Bronchial epithelial cell (primary cell): ENCODE measurements around the gene CLDN34. TPM values are rescaled to one million over a fixed set of nuclear protein-coding genes. Genes with fewer than 3 reads are reported as not detected.

Source experiments
- DNase-seq: peaks from one replicate; pipeline ENCODE4 v3.0.0-alpha.2; 2010; ENCODE audit warnings: low read depth
- FAIRE-seq: peaks from 2 replicates; lab custom pipeline; 2011; peaks lifted over from hg19 to GRCh38; lab: Jason Lieb, UNC
- H3K27me3 ChIP-seq: 2 replicates; pipeline ENCODE4 v1.5.1; 2011; ENCODE audit warnings: low read length; ENCODE audit not compliant: control insufficient read depth, insufficient read depth
- H3K36me3 ChIP-seq: 2 replicates; pipeline ENCODE4 v1.5.1; 2011; ENCODE audit warnings: low read length; ENCODE audit not compliant: control insufficient read depth, insufficient read depth
- H3K4me3 ChIP-seq: 2 replicates; pipeline ENCODE4 v1.5.1; 2011; ENCODE audit warnings: mild to moderate bottlenecking, low read depth, low read length, control low read depth
- CTCF ChIP-seq: IDR thresholded peaks from 2 replicates; pipeline ENCODE4 v1.5.1; 2011; ENCODE audit warnings: mild to moderate bottlenecking, moderate library complexity, low read length, control low read depth, inconsistent platforms; ENCODE audit not compliant: insufficient read depth, severe bottlenecking
- total RNA-seq: library from RNA; depleted of rRNA; stranded (reverse); fragments of >200 nt; gene quantifications from 2 replicates; pipeline ENCODE4 v1.2.1, GENCODE V29; 2014

Gene CLDN34
- total RNA-seq, 1 donor from 2014 or later = not detected

- no peak for FAIRE-seq
- Histone ChIP-seq H3K36me3 (no peaks in the 10 kb centered on the region), H3K27me3 (no peaks in the 10 kb centered on the region), H3K4me3 (no peak overlapping the region)
- peak; percentile 17 for DNase-seq
- no peak for TF ChIP-seq CTCF
These were observed 44.2 kb downstream of the CLDN34 start for GRCh38 chrX:10011261-10011931.

- H3K36me3 ChIP-seq = no peaks in the 10 kb centered on the region
- no peaks in the 10 kb centered on the region for H3K27me3 ChIP-seq
- no peak overlapping the region for H3K4me3 ChIP-seq
- DNase-seq (no peak), FAIRE-seq (no peak)
- no peak for TF ChIP-seq CTCF
These were observed 44.8 kb downstream of the CLDN34 start for GRCh38 chrX:10011991-10012390.

- DNase-seq (peak; percentile 49), FAIRE-seq (no peak)
- Histone ChIP-seq H3K4me3 (peak overlapping the region; percentile 48), H3K36me3 (no peaks in the 10 kb centered on the region), H3K27me3 (no peaks in the 10 kb centered on the region)
- TF ChIP-seq CTCF = no peak
These were observed 47.5 kb downstream of the CLDN34 start for GRCh38 chrX:10014462-10015354.

GRCh38 chrX:10015355-10015722 is 48.2 kb downstream of the CLDN34 start:
- no peak for TF ChIP-seq CTCF
- peak overlapping the region; percentile 50 for H3K4me3 ChIP-seq
- no peak for FAIRE-seq
- no peaks in the 10 kb centered on the region for H3K36me3 ChIP-seq
- no peaks in the 10 kb centered on the region for H3K27me3 ChIP-seq
- DNase-seq = no peak

GRCh38 chrX:10015723-10016518 is 48.8 kb downstream of the CLDN34 start:
- FAIRE-seq (no peak), DNase-seq (no peak)
- TF ChIP-seq CTCF = peak; percentile 7
- Histone ChIP-seq H3K4me3 (peak overlapping the region; percentile 50), H3K27me3 (no peaks in the 10 kb centered on the region), H3K36me3 (no peaks in the 10 kb centered on the region)
